Transverse colon (tissue), 3 donors: ENCODE results near the gene HOXB4.

Source experiments
- EP300 ChIP-seq: sonication (generic); formaldehyde crosslinking; IDR thresholded peaks from one replicate; pipeline ENCODE4 v1.6.1; 2017; ENCODE audit warnings: antibody characterized with exemption, low read depth
- TF ChIP-seq, protein P1 (sequence below), 5 experiments: fragments of 200-600 bp in 3 of 5; fragments of 450-650 bp in 2 of 5; sonication (generic) in 3 of 5; IDR thresholded peaks; 1 replicate in 2 of 5; 2 replicates in 3 of 5; pipeline ENCODE4 v1.5.1; 2016 to 2017; ENCODE audit warnings: antibody characterized with exemption in 5 of 5, inconsistent platforms in 3 of 5, mild to moderate bottlenecking in 2 of 5, moderate library complexity in 1 of 5

GRCh38 chr17:48588528-48588927, 10.4 kb upstream of the HOXB4 start:
- no peak for TF ChIP-seq EP300
- TF ChIP-seq, protein P1, sequence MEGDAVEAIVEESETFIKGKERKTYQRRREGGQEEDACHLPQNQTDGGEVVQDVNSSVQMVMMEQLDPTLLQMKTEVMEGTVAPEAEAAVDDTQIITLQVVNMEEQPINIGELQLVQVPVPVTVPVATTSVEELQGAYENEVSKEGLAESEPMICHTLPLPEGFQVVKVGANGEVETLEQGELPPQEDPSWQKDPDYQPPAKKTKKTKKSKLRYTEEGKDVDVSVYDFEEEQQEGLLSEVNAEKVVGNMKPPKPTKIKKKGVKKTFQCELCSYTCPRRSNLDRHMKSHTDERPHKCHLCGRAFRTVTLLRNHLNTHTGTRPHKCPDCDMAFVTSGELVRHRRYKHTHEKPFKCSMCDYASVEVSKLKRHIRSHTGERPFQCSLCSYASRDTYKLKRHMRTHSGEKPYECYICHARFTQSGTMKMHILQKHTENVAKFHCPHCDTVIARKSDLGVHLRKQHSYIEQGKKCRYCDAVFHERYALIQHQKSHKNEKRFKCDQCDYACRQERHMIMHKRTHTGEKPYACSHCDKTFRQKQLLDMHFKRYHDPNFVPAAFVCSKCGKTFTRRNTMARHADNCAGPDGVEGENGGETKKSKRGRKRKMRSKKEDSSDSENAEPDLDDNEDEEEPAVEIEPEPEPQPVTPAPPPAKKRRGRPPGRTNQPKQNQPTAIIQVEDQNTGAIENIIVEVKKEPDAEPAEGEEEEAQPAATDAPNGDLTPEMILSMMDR (IDR thresholded peaks at IDR 0.05), result no peak
